Kidney (tissue), 14 donors: ENCODE data around the gene DAZL. TPM values are rescaled to one million over a fixed set of nuclear protein-coding genes. Genes with fewer than 3 reads are reported as not detected.

Experiments
- DNase-seq, 5 donors: peaks; one replicate each; pipeline ENCODE4 v3.0.0-alpha.2; 2013 to 2020
- FAIRE-seq: peaks from 2 replicates; lab custom pipeline; 2012; peaks lifted over from hg19 to GRCh38; lab: Jason Lieb, UNC
- H3K27ac ChIP-seq, 2 donors: one replicate each; pipeline ENCODE4 v1.7.0; 2013; ENCODE audit warnings: low read depth in 2 of 2, low read length in 2 of 2, inconsistent platforms in 1 of 2
- H3K27me3 ChIP-seq: one replicate; pipeline ENCODE4 v1.7.1; 2013; ENCODE audit warnings: low read length, inconsistent platforms; ENCODE audit not compliant: control insufficient read depth, insufficient read depth
- H3K36me3 ChIP-seq, 3 donors: one replicate each; pipeline versions ENCODE4 v1.7.0 to v1.7.1; 2013; ENCODE audit warnings: low read length in 3 of 3, control low read depth in 1 of 3, inconsistent platforms in 1 of 3; ENCODE audit not compliant: insufficient read depth in 3 of 3, control insufficient read depth in 2 of 3
- H3K4me1 ChIP-seq, 3 donors: one replicate each; pipeline versions ENCODE4 v1.7.0 to v1.7.1; 2013; ENCODE audit warnings: low read length in 3 of 3, inconsistent platforms in 1 of 3, low read depth in 1 of 3; ENCODE audit not compliant: control insufficient read depth in 2 of 3, insufficient read depth in 2 of 3
- H3K4me3 ChIP-seq, 3 donors: one replicate each; pipeline versions ENCODE4 v1.7.0 to v1.8.1; 2013; ENCODE audit warnings: low read length in 3 of 3, control low read depth in 1 of 3, inconsistent platforms in 1 of 3
- H3K9ac ChIP-seq, 3 donors: one replicate each; pipeline versions ENCODE4 v1.7.0 to v1.7.1; 2013; ENCODE audit warnings: low read length in 3 of 3, control low read depth in 1 of 3, inconsistent platforms in 1 of 3
- H3K9me3 ChIP-seq, 3 donors: one replicate each; pipeline versions ENCODE4 v1.7.0 to v1.7.1; 2013; ENCODE audit warnings: low read length in 3 of 3, control low read depth in 1 of 3, inconsistent platforms in 1 of 3; ENCODE audit not compliant: control insufficient read depth in 2 of 3, insufficient read depth in 1 of 3
- intact Hi-C: fragments of 100-400 bp; cut with DNase I; formaldehyde crosslinking; loops from one replicate; pipeline ENCODE4 v1.11.1; 2022
- polyA plus RNA-seq: library from polyadenylated mRNA; stranded (reverse); fragments of 350-450 nt; fragmentation: Illumina TruSeq; extraction: RNeasy Lipid Tissue Mini Kit (QIAGEN cat#74804); gene quantifications from one replicate; pipeline ENCODE4 v1.2.3, GENCODE V29; 2014; ENCODE audit warnings: low read depth, low replicate concordance; ENCODE audit not compliant: insufficient read depth
- total RNA-seq: library from RNA; stranded (reverse); fragmentation: NEBNext Ultra II Directional; extraction: Animal tissue kit (Norgen Biotek cat#: 25700); gene quantifications from one replicate; pipeline ENCODE4 v1.2.1, GENCODE V29; 2021
- TF ChIP-seq, protein P1 (sequence below): IDR thresholded peaks from 3 replicates; pipeline ENCODE4 v1.5.1; 2012; ENCODE audit warnings: mild to moderate bottlenecking, moderate library complexity, borderline replicate concordance; ENCODE audit not compliant: insufficient read depth; ENCODE audit errors: extremely low read depth
- donor health status: control.
- donor health status: control.
- donor health status: control.
- donor health status: control.
- donor health status: control.
- donor health status: DM: yes; HTN: yes; CAD: no.
- donor health status: Normal renal cell carcinoma (clear cell type).

Gene DAZL
- total and polyA plus RNA-seq, 2 donors from 2014 or later: not detected

DNA sequence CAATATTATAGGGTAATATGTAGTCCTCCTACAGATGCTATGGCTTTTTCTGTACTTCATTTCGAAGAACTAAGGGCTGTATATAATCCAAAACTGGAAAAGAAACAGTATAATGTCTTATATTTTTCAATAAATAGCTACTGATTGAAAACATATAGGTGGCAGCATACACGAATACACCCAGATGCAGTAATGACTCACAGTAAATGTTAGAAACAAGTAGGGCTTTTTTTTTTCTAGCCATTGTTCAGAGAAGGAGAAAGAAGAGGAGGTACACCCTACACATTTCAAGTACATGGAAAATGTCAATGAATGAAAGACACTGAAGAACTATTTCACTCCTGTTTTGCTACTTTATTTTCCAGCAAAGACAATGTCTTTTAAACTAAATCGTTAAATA lies 9.4 kb downstream of the DAZL start:
- no peak overlapping the region for H3K27ac ChIP-seq
- H3K4me3 ChIP-seq: no peak overlapping the region
- H3K4me1 ChIP-seq: no peaks in the 10 kb centered on the region
- H3K27me3 ChIP-seq: no peaks in the 10 kb centered on the region
- TF ChIP-seq, protein P1, sequence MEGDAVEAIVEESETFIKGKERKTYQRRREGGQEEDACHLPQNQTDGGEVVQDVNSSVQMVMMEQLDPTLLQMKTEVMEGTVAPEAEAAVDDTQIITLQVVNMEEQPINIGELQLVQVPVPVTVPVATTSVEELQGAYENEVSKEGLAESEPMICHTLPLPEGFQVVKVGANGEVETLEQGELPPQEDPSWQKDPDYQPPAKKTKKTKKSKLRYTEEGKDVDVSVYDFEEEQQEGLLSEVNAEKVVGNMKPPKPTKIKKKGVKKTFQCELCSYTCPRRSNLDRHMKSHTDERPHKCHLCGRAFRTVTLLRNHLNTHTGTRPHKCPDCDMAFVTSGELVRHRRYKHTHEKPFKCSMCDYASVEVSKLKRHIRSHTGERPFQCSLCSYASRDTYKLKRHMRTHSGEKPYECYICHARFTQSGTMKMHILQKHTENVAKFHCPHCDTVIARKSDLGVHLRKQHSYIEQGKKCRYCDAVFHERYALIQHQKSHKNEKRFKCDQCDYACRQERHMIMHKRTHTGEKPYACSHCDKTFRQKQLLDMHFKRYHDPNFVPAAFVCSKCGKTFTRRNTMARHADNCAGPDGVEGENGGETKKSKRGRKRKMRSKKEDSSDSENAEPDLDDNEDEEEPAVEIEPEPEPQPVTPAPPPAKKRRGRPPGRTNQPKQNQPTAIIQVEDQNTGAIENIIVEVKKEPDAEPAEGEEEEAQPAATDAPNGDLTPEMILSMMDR: no peak
- intact Hi-C loops: no loop called here
- no peak for DNase-seq
- no peak for FAIRE-seq
- H3K36me3 ChIP-seq: no peaks in the 10 kb centered on the region
- no peak overlapping the region for H3K9ac ChIP-seq
- no peaks in the 10 kb centered on the region for H3K9me3 ChIP-seq

DNA sequence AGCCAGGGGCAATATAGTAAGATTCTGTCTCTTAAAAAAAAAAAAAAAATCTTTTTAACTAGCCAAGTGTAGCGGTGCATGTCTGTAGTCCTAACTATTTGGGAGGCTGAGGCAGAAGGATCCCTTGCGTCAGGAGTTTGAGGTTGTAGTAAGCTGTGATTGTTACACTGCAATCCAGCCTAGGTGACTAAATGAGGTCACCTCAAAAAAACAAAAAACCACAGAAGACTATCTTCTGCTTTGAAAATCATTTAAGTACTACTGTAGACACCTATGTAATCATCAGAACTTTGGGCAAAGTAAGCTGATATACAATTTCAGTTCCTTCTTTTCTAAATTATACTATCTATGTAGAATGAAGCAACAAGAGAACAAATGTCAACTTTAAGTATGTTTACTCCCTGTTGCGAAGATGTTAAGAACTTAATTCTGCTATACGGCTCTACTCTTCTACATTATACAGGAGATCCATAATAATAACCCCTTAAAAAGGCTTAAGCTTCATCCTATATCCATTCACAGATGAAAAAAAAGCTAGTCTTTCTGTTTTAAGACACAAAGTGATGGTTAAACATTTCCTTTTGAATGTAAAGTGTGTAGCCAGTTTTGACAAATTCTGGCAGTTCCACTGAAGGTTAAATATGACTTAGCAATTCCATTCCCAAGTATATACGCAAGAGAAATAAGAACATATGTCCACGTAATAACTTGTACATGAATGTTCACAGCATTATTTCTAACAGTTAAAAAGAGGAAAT lies 15.2 kb downstream of the DAZL start:
- Histone ChIP-seq H3K9me3 (no peaks in the 10 kb centered on the region), H3K36me3 (no peaks in the 10 kb centered on the region), H3K9ac (no peak overlapping the region), H3K27ac (no peak overlapping the region), H3K4me3 (no peak overlapping the region), H3K4me1 (no peaks in the 10 kb centered on the region), H3K27me3 (no peaks in the 10 kb centered on the region)
- intact Hi-C loops: no loop called here
- DNase-seq: no peak
- TF ChIP-seq, protein P1: no peak
- FAIRE-seq: no peak

DNA sequence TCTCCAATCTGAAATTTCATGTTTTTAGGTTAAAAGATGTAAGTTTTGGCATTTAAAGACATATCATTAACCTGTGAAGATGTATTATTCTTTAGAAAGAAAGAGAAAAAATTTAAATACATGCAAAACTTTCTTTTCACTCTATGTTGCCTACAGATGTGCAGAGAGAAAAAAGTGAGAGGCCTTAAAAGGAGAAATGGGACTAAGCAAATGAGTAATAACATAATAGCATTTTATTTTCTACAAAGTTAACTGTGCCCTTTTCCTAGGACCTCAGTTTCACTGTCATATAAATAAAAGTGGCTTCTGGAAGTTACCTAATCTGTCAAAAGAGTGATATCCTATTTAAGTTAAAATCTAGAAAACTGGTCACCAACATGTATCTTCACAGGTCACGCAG lies 16.1 kb downstream of the DAZL start:
- no peak for FAIRE-seq
- Histone ChIP-seq H3K27ac (no peak overlapping the region), H3K9me3 (no peaks in the 10 kb centered on the region), H3K4me3 (no peak overlapping the region), H3K4me1 (no peaks in the 10 kb centered on the region), H3K36me3 (no peaks in the 10 kb centered on the region), H3K27me3 (no peaks in the 10 kb centered on the region), H3K9ac (no peak overlapping the region)
- TF ChIP-seq, protein P1: no peak
- intact Hi-C loops: no loop called here
- no peak for DNase-seq
